OCI-LY3 (cell line): ENCODE results near the gene TGM5.

ENCODE experiments used
- H2AFZ ChIP-seq: fragments of 200-600, 300-600 bp; shearing (Covaris generic); 2 replicates; pipeline ENCODE4 v1.6.0; 2014; ENCODE audit warnings: antibody characterized with exemption, low read depth, low read length
- H3K27ac ChIP-seq: fragments of 200-600, 300-600 bp; sonication (generic); 2 replicates; pipeline ENCODE4 v1.5.1; 2014; ENCODE audit warnings: mild to moderate bottlenecking, low read length, moderate library complexity, mixed read lengths
- H3K27me3 ChIP-seq: fragments of 200-600, 300-600 bp; sonication (generic); 2 replicates; pipeline ENCODE4 v1.6.1; 2014; ENCODE audit warnings: low read depth, low read length, mixed read lengths
- H3K36me3 ChIP-seq: fragments of 200-600, 300-600 bp; sonication (generic); replicated peaks from 2 replicates; pipeline ENCODE3; 2014; ENCODE audit warnings: low read depth, low read length, mixed read lengths
- H3K4me1 ChIP-seq: fragments of 300-600, 200-600 bp; sonication (generic); 2 replicates; pipeline ENCODE4 v1.6.1; 2014; ENCODE audit warnings: low read length, mixed read lengths
- H3K4me2 ChIP-seq: fragments of 200-600, 300-600 bp; sonication (generic); 2 replicates; pipeline ENCODE4 v1.6.1; 2014; ENCODE audit warnings: low read length, mixed read lengths
- H3K4me3 ChIP-seq: fragments of 300-600, 200-600 bp; sonication (generic); 2 replicates; pipeline ENCODE4 v1.5.1; 2014; ENCODE audit warnings: antibody characterized with exemption, mild to moderate bottlenecking, low read length, moderate library complexity
- H3K79me2 ChIP-seq: fragments of 300-600, 200-600 bp; shearing (Covaris generic); 2 replicates; pipeline ENCODE4 v1.6.1; 2014; ENCODE audit warnings: mild to moderate bottlenecking, low read length, mixed read lengths
- H3K9ac ChIP-seq: fragments of 300-600, 200-600 bp; shearing (Covaris generic); 2 replicates; pipeline ENCODE4 v1.6.0; 2014; ENCODE audit warnings: mild to moderate bottlenecking, low read length, moderate library complexity
- H3K9me3 ChIP-seq: fragments of 200-600, 300-600 bp; shearing (Covaris generic); 2 replicates; pipeline ENCODE4 v1.6.1; 2014; ENCODE audit warnings: low read length, mixed read lengths; ENCODE audit not compliant: insufficient read depth
- H4K20me1 ChIP-seq: fragments of 200-600, 300-600 bp; sonication (generic); 2 replicates; pipeline ENCODE4 v1.6.1; 2016; ENCODE audit warnings: low read length, mixed read lengths; ENCODE audit not compliant: insufficient read depth
- CTCF ChIP-seq: fragments of 200-600, 300-600 bp; sonication (generic); IDR thresholded peaks from 2 replicates; pipeline ENCODE4 v1.5.1; 2014; ENCODE audit warnings: antibody characterized with exemption, low read length, low read depth
- EZH2phosphoT487 ChIP-seq: fragments of 200-600 bp; shearing (Covaris generic); IDR thresholded peaks from 2 replicates; pipeline ENCODE4 v1.6.1; 2018; ENCODE audit warnings: antibody characterized with exemption, mixed run types, low read depth

TGM5 gene

GRCh38 chr15:43278869-43279268 is 12.1 kb upstream of the TGM5 start:
- Histone ChIP-seq H3K4me1 (no peaks in the 10 kb centered on the region), H3K36me3 (no peaks in the 10 kb centered on the region), H2AFZ (no peak overlapping the region), H3K79me2 (no peaks in the 10 kb centered on the region), H4K20me1 (no peaks in the 10 kb centered on the region), H3K27me3 (no peaks in the 10 kb centered on the region), H3K4me3 (no peak overlapping the region), H3K4me2 (no peak overlapping the region), H3K27ac (no peak overlapping the region), H3K9ac (no peak overlapping the region), H3K9me3 (no peaks in the 10 kb centered on the region)
- TF ChIP-seq CTCF (no peak), EZH2phosphoT487 (no peak)

- no peak for TF ChIP-seq EZH2phosphoT487
- TF ChIP-seq CTCF, result no peak
- Histone ChIP-seq H2AFZ (no peak overlapping the region; the same call in 1 of the 2 replicates), H3K27ac (no peak overlapping the region), H4K20me1 (no peaks in the 10 kb centered on the region), H3K36me3 (no peaks in the 10 kb centered on the region), H3K4me1 (no peaks in the 10 kb centered on the region), H3K27me3 (no peaks in the 10 kb centered on the region), H3K4me3 (no peak overlapping the region), H3K9ac (no peak overlapping the region), H3K79me2 (no peaks in the 10 kb centered on the region), H3K9me3 (no peaks in the 10 kb centered on the region), H3K4me2 (no peak overlapping the region)
Measured at GRCh38 chr15:43277901-43278300, 11.2 kb upstream of the TGM5 start.

GRCh38 chr15:43277231-43277823 is 10.6 kb upstream of the TGM5 start:
- no peak overlapping the region for H3K9ac ChIP-seq
- no peaks in the 10 kb centered on the region for H3K36me3 ChIP-seq
- no peaks in the 10 kb centered on the region for H3K4me1 ChIP-seq

GRCh38 chr15:43276563-43277200 is 10.0 kb upstream of the TGM5 start:
- Histone ChIP-seq H3K4me2 (no peak overlapping the region), H3K79me2 (no peaks in the 10 kb centered on the region), H3K36me3 (no peaks in the 10 kb centered on the region), H3K27ac (no peak overlapping the region), H3K9ac (no peak overlapping the region), H3K4me1 (no peaks in the 10 kb centered on the region), H4K20me1 (no peaks in the 10 kb centered on the region), H2AFZ (no peak overlapping the region), H3K9me3 (no peaks in the 10 kb centered on the region), H3K27me3 (no peaks in the 10 kb centered on the region), H3K4me3 (no peak overlapping the region)
- no peak for TF ChIP-seq CTCF
- TF ChIP-seq EZH2phosphoT487, result no peak

More at GRCh38 chr15:43277231-43277823, 10.6 kb upstream of the TGM5 start:
- no peaks in the 10 kb centered on the region for H4K20me1 ChIP-seq
- H3K4me2 ChIP-seq, result no peak overlapping the region
- H3K4me3 ChIP-seq, result no peak overlapping the region
- no peak for TF ChIP-seq EZH2phosphoT487
- no peak for TF ChIP-seq CTCF
- H3K27ac ChIP-seq, result no peak overlapping the region
- H3K79me2 ChIP-seq, result no peaks in the 10 kb centered on the region
- no peaks in the 10 kb centered on the region for H3K27me3 ChIP-seq
- no peak overlapping the region; the same call in 1 of the 2 replicates for H2AFZ ChIP-seq
- no peaks in the 10 kb centered on the region for H3K9me3 ChIP-seq
